Globus pallidus (tissue), 1 donor: Measurements from ENCODE around the gene SLC25A30.
A peak's percentile ranks its signal among the peaks of the same experiment; 100 is the strongest.
"Not testable (repeated sequence)": the region's sequence is repeated elsewhere in the genome, so short reads cannot be mapped to it uniquely, and the experiment has no call there.

Source experiments
- DNase-seq: peaks from one replicate; pipeline ENCODE4 v3.0.0-alpha.2; 2015; ENCODE audit warnings: low spot score

Gene SLC25A30

GRCh38 chr13:45432737-45433380 lies 14.7 kb upstream of the SLC25A30 start:
- no peak for DNase-seq

GRCh38 chr13:45426056-45426841 lies 8.1 kb upstream of the SLC25A30 start:
- DNase-seq = peak; percentile 11

- no peak for DNase-seq
These were observed 4.6 kb upstream of the SLC25A30 start for GRCh38 chr13:45422731-45423292.

- no peak for DNase-seq
These were observed 1.8 kb upstream of the SLC25A30 start for GRCh38 chr13:45419945-45420344.

- DNase-seq = not testable (repeated sequence)
These were observed 1.2 kb upstream of the SLC25A30 start for GRCh38 chr13:45419389-45419788.

- DNase-seq = no peak
These were observed 1.6 kb downstream of the SLC25A30 start for GRCh38 chr13:45416516-45417128.

GRCh38 chr13:45415112-45415511 lies 3.1 kb downstream of the SLC25A30 start:
- no peak for DNase-seq

GRCh38 chr13:45413826-45414307 lies 4.3 kb downstream of the SLC25A30 start:
- no peak for DNase-seq

GRCh38 chr13:45412274-45413049 lies 5.7 kb downstream of the SLC25A30 start:
- DNase-seq = no peak

GRCh38 chr13:45411631-45412030 lies 6.5 kb downstream of the SLC25A30 start:
- no peak for DNase-seq

GRCh38 chr13:45411221-45411620 lies 7.0 kb downstream of the SLC25A30 start:
- no peak for DNase-seq

- no peak for DNase-seq
These were observed 7.7 kb downstream of the SLC25A30 start for GRCh38 chr13:45410466-45410865.

- DNase-seq = no peak
These were observed 8.2 kb downstream of the SLC25A30 start for GRCh38 chr13:45410001-45410400.

- no peak for DNase-seq
These were observed 11.8 kb downstream of the SLC25A30 start for GRCh38 chr13:45406421-45406820.

GRCh38 chr13:45403081-45403480 lies 15.1 kb downstream of the SLC25A30 start:
- DNase-seq = no peak

GRCh38 chr13:45402641-45403040 lies 15.5 kb downstream of the SLC25A30 start:
- DNase-seq = no peak

GRCh38 chr13:45401314-45401713 lies 16.9 kb downstream of the SLC25A30 start:
- DNase-seq = no peak

- DNase-seq = no peak
These were observed 19.3 kb downstream of the SLC25A30 start for GRCh38 chr13:45398877-45399276.

GRCh38 chr13:45396533-45397095 lies 21.6 kb downstream of the SLC25A30 start:
- DNase-seq = no peak

- DNase-seq = peak; percentile 45
These were observed 24.1 kb downstream of the SLC25A30 start for GRCh38 chr13:45393941-45394570.

- no peak for DNase-seq
These were observed 25.4 kb downstream of the SLC25A30 start for GRCh38 chr13:45392811-45393210.
